Karpas-422 (cell line): Measurements from ENCODE around the gene CLASP1. TPM values are rescaled to one million over a fixed set of nuclear protein-coding genes. Genes with fewer than 3 reads are reported as not detected.
A peak's percentile ranks its signal among the peaks of the same experiment; 100 is the strongest.

Experiments
- DNase-seq: peaks from one replicate; pipeline ENCODE4 v3.0.0-alpha.2; 2015
- H2AFZ ChIP-seq: fragments of 200-600 bp; sonication (generic); 2 replicates; pipeline ENCODE4 v1.6.1; 2014; ENCODE audit warnings: antibody characterized with exemption, low read length, mixed read lengths
- H3K27ac ChIP-seq: fragments of 200-600 bp; sonication (generic); 2 replicates; pipeline ENCODE4 v1.5.1; 2014; ENCODE audit warnings: mild to moderate bottlenecking, low read length, moderate library complexity
- H3K27me3 ChIP-seq: fragments of 200-600 bp; sonication (generic); 2 replicates; pipeline ENCODE4 v1.6.1; 2014; ENCODE audit warnings: low read length, mixed read lengths
- H3K36me3 ChIP-seq: fragments of 200-600 bp; sonication (generic); 2 replicates; pipeline ENCODE4 v1.6.1; 2014; ENCODE audit warnings: low read length, mixed read lengths; ENCODE audit not compliant: insufficient read depth
- H3K4me1 ChIP-seq: fragments of 200-600 bp; sonication (generic); 2 replicates; pipeline ENCODE4 v1.6.1; 2014; ENCODE audit warnings: mild to moderate bottlenecking, low read length, mixed read lengths
- H3K4me2 ChIP-seq: fragments of 200-600 bp; sonication (generic); 2 replicates; pipeline ENCODE4 v1.6.1; 2014; ENCODE audit warnings: low read length, low read depth, mild to moderate bottlenecking; ENCODE audit not compliant: poor library complexity, severe bottlenecking
- H3K4me3 ChIP-seq: fragments of 200-600 bp; sonication (generic); 2 replicates; pipeline ENCODE4 v1.5.1; 2014; ENCODE audit warnings: mild to moderate bottlenecking, antibody characterized with exemption, low read length, mixed read lengths
- H3K79me2 ChIP-seq: fragments of 200-600 bp; sonication (generic); 2 replicates; pipeline ENCODE4 v1.6.1; 2014; ENCODE audit warnings: mild to moderate bottlenecking, low read length, mixed read lengths
- H3K9ac ChIP-seq: fragments of 200-600 bp; sonication (generic); 2 replicates; pipeline ENCODE4 v1.6.0; 2014; ENCODE audit warnings: low read length
- H3K9me2 ChIP-seq: fragments of 200-600 bp; sonication (generic), shearing (Covaris generic); replicated peaks from 2 replicates; pipeline ENCODE4 v1.6.0; 2014; ENCODE audit warnings: mild to moderate bottlenecking, low read length, moderate library complexity; ENCODE audit not compliant: insufficient read depth
- H3K9me3 ChIP-seq: fragments of 300-700, 200-600 bp; sonication (generic); 2 replicates; pipeline ENCODE4 v1.6.1; 2014; ENCODE audit warnings: low read length, mixed read lengths
- H4K20me1 ChIP-seq: fragments of 200-600 bp; sonication (generic); 2 replicates; pipeline ENCODE4 v1.6.1; 2014; ENCODE audit warnings: mild to moderate bottlenecking, antibody characterized with exemption, low read length, low read depth; ENCODE audit not compliant: insufficient read depth
- total RNA-seq: library from RNA; depleted of rRNA; stranded (reverse); fragments of >200 nt; shearing (Covaris generic); gene quantifications from 2 replicates; pipeline ENCODE4 v1.2.3, GENCODE V29; 2014; ENCODE audit warnings: low replicate concordance

The CLASP1 gene
- total RNA-seq, 1 experiment from 2014 or later: 102 TPM

GRCh38 chr2:121653035-121653434, 3.8 kb upstream of the CLASP1 start:
- H4K20me1 ChIP-seq: no peaks in the 10 kb centered on the region
- no peak overlapping the region for H3K9ac ChIP-seq
- no peaks in the 10 kb centered on the region for H3K27me3 ChIP-seq

GRCh38 chr2:121650315-121650930, 1.2 kb upstream of the CLASP1 start:
- no peaks in the 10 kb centered on the region for H3K27me3 ChIP-seq

More at GRCh38 chr2:121653035-121653434, 3.8 kb upstream of the CLASP1 start:
- peaks cover 12% of the 10 kb centered on the region for H3K79me2 ChIP-seq
- H3K9me2 ChIP-seq: no peaks in the 10 kb centered on the region
- H3K9me3 ChIP-seq: no peaks in the 10 kb centered on the region
- no peak for DNase-seq
- no peaks in the 10 kb centered on the region for H3K36me3 ChIP-seq
- peaks cover 17% of the 10 kb centered on the region for H3K4me1 ChIP-seq
- no peak overlapping the region for H3K4me2 ChIP-seq
- no peak overlapping the region for H2AFZ ChIP-seq
- no peak overlapping the region for H3K27ac ChIP-seq
- no peak overlapping the region for H3K4me3 ChIP-seq

DNA sequence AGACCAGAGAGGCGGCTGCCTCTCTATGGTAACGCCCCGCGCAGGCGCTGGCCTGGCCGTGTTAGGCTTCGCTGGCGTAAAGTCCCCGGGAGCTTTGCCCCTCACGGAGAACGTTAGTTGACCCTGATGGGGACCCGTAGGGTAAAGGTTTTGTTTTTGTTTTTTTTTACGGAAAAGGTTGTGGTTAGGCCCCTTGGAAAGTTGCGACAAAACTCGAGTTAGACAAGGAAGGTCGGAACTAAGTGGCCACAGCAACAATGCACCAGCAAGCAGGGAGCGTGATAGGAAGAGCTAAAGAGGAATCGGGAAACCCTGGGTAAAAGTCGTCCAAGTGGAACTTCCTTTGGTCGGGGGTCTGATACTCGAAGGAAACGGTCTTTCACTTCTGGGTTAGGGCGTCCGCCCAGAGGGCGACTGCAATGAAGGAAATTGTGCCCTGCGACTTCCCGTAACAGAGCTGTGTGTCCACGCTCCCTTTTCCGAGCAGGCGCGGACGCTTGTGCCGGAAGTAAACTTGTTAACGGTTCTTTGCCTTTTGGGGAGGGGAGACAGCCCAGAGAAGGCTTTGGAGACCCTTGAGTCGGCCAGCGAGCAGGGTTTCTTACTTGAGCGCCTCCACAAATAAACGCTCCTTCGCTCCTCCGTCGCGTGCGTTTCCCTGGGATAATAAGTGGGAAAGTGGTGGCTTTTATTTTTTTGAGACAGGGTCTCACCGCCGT, 493 bp upstream of the CLASP1 start:
- Histone ChIP-seq H3K4me2 (peak overlapping the region; percentile 96), H3K9me3 (no peaks in the 10 kb centered on the region), H3K27ac (peak overlapping the region; percentile 95), H3K36me3 (no peaks in the 10 kb centered on the region), H3K9ac (peak overlapping the region; percentile 99), H3K9me2 (no peaks in the 10 kb centered on the region), H4K20me1 (no peaks in the 10 kb centered on the region), H3K27me3 (no peaks in the 10 kb centered on the region), H3K4me3 (peak overlapping the region; percentile 94), H3K79me2 (peaks cover 43% of the 10 kb centered on the region), H3K4me1 (peaks cover 43% of the 10 kb centered on the region), H2AFZ (peak overlapping the region; percentile 87)
- DNase-seq: peak; percentile 99

More at GRCh38 chr2:121650315-121650930, 1.2 kb upstream of the CLASP1 start:
- no peaks in the 10 kb centered on the region for H3K9me2 ChIP-seq
- H3K27ac ChIP-seq: peak overlapping the region; percentile 95
- no peaks in the 10 kb centered on the region for H3K9me3 ChIP-seq
- no peaks in the 10 kb centered on the region for H4K20me1 ChIP-seq
- H3K4me2 ChIP-seq: peak overlapping the region; percentile 96
- peak overlapping the region; percentile 99 for H3K9ac ChIP-seq
- peak overlapping the region; percentile 94 for H3K4me3 ChIP-seq
- H3K36me3 ChIP-seq: no peaks in the 10 kb centered on the region
- H2AFZ ChIP-seq: no peak overlapping the region
- peaks cover 37% of the 10 kb centered on the region for H3K4me1 ChIP-seq
- peaks cover 37% of the 10 kb centered on the region for H3K79me2 ChIP-seq
- peak; percentile 90 for DNase-seq

- H4K20me1 ChIP-seq: no peaks in the 10 kb centered on the region
- H3K9me2 ChIP-seq: no peaks in the 10 kb centered on the region
- peak overlapping the region; percentile 99 for H3K9ac ChIP-seq
- H3K9me3 ChIP-seq: no peaks in the 10 kb centered on the region
- DNase-seq: peak; percentile 78
- 0 out of 2 replicates have a peak, but pooled peaks cover 5% of the 10 kb centered on the region for H3K36me3 ChIP-seq
- peak overlapping the region; percentile 96 for H3K4me2 ChIP-seq
- peaks cover 44% of the 10 kb centered on the region for H3K4me1 ChIP-seq
- H3K79me2 ChIP-seq: peaks cover 56% of the 10 kb centered on the region
- H3K4me3 ChIP-seq: peak overlapping the region; percentile 94
- H3K27ac ChIP-seq: peak overlapping the region; percentile 95
- H2AFZ ChIP-seq: peak overlapping the region; percentile 75; the same call in 1 of the 2 replicates
- no peaks in the 10 kb centered on the region for H3K27me3 ChIP-seq
Observed at GRCh38 chr2:121648206-121649148, 785 bp downstream of the CLASP1 start.

- peaks cover 11% of the 10 kb centered on the region; the same call in 1 of the 2 replicates for H3K36me3 ChIP-seq
- peak overlapping the region; percentile 99 for H3K9ac ChIP-seq
- peak overlapping the region; percentile 95; the same call in 1 of the 2 replicates for H3K27ac ChIP-seq
- peaks cover 44% of the 10 kb centered on the region for H3K4me1 ChIP-seq
- H2AFZ ChIP-seq: no peak overlapping the region
- H3K79me2 ChIP-seq: peaks cover 67% of the 10 kb centered on the region
- H4K20me1 ChIP-seq: no peaks in the 10 kb centered on the region
- no peak for DNase-seq
- no peaks in the 10 kb centered on the region for H3K27me3 ChIP-seq
- H3K4me3 ChIP-seq: peak overlapping the region; percentile 94
- no peaks in the 10 kb centered on the region for H3K9me3 ChIP-seq
- H3K9me2 ChIP-seq: no peaks in the 10 kb centered on the region
- H3K4me2 ChIP-seq: peak overlapping the region; percentile 96
Observed at GRCh38 chr2:121647396-121647795, 1.9 kb downstream of the CLASP1 start.

DNA sequence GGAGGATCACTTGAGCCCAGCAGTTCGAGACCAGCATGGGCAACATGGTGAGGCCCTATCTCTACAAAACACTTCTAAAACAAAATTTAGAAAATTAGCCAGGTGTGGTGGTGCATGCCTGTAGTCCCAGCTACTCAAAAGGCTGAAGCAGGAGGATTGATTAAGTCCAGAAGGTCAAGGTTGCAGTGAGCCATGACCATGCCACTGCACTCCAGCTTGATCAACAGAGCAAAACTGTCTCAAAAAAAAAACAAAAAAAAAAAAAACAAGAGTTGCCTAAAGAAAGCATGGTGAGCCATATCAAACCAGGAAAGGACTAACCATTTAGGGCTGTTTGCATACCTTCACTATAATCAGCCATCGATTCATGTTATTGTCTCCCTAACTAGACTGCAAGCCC, 4.5 kb downstream of the CLASP1 start:
- Histone ChIP-seq H3K4me3 (no peak overlapping the region), H3K27ac (no peak overlapping the region), H3K9me3 (no peaks in the 10 kb centered on the region), H2AFZ (no peak overlapping the region), H3K9me2 (no peaks in the 10 kb centered on the region), H3K4me2 (no peak overlapping the region), H3K4me1 (peaks cover 29% of the 10 kb centered on the region), H4K20me1 (no peaks in the 10 kb centered on the region), H3K27me3 (no peaks in the 10 kb centered on the region), H3K36me3 (peaks cover 24% of the 10 kb centered on the region), H3K9ac (no peak overlapping the region), H3K79me2 (peaks cover 94% of the 10 kb centered on the region)
- no peak for DNase-seq

DNA sequence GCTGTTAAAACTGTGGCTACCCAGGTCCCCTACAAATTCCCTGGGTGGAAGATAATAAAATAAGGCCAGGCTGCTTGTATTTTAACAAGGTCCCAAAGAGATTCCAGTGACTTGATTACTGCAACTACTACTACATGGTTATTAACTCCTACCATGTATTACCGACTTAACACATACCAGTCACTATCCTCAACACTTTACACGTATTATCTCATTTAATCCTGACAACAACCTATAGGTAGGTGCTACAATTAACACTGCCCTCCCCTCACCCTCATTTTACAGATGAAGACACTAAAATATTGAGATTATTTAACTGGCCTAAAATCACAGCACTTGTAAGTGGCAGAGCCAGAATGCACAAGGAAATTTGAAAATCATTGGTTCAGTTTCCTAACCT, 5.4 kb downstream of the CLASP1 start:
- Histone ChIP-seq H3K4me2 (no peak overlapping the region), H3K79me2 (peaks cover 99% of the 10 kb centered on the region), H3K4me3 (no peak overlapping the region), H3K9me2 (no peaks in the 10 kb centered on the region), H3K27ac (no peak overlapping the region), H3K9me3 (no peaks in the 10 kb centered on the region), H3K9ac (no peak overlapping the region), H3K4me1 (peaks cover 29% of the 10 kb centered on the region), H3K36me3 (peaks cover 29% of the 10 kb centered on the region), H2AFZ (no peak overlapping the region), H3K27me3 (no peaks in the 10 kb centered on the region), H4K20me1 (no peaks in the 10 kb centered on the region)
- no peak for DNase-seq
